Measurements from ENCODE around the gene C11orf52.

GRCh38 chr11:111951565-111951964 lies 32.9 kb downstream of the C11orf52 start:
- TF ChIP-seq CTCF (IDR thresholded peaks at IDR 0.05; ENCODE audit: low read depth, low read length) (no peak), EZH2phosphoT487 (IDR thresholded peaks at IDR 0.05; ENCODE audit: low read depth) (no peak)
